Measurements from ENCODE around the gene DERA.

DNA sequence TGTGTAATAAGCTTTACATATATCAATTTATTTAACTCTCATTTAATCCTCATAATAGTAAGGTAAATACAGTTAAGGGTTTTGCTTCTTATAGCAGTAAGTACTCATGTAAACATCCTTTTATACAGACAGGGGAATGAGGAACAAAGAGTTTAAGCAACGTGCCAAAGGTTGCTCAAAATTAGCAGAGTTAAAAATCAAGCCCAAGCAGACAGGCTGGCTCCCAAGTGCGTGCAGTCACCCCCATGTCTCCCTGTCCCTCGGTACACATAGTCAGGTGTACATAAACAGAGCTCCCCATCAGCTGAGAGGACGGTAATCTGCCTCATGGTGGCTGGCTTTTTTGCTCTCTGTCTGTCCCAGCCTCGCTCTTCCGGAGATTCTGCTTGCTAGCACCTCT, 126.4 kb downstream of the DERA start:
- TF ChIP-seq, protein P1, sequence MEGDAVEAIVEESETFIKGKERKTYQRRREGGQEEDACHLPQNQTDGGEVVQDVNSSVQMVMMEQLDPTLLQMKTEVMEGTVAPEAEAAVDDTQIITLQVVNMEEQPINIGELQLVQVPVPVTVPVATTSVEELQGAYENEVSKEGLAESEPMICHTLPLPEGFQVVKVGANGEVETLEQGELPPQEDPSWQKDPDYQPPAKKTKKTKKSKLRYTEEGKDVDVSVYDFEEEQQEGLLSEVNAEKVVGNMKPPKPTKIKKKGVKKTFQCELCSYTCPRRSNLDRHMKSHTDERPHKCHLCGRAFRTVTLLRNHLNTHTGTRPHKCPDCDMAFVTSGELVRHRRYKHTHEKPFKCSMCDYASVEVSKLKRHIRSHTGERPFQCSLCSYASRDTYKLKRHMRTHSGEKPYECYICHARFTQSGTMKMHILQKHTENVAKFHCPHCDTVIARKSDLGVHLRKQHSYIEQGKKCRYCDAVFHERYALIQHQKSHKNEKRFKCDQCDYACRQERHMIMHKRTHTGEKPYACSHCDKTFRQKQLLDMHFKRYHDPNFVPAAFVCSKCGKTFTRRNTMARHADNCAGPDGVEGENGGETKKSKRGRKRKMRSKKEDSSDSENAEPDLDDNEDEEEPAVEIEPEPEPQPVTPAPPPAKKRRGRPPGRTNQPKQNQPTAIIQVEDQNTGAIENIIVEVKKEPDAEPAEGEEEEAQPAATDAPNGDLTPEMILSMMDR (conservative IDR thresholded peaks at IDR 0.05): no peak
- no peak for TF ChIP-seq EZH2 (IDR thresholded peaks at IDR 0.05; ENCODE audit: low read depth)
